K562 (cell line): Measurements from ENCODE around the gene BLOC1S4. TPM values are rescaled to one million over a fixed set of nuclear protein-coding genes. Genes with fewer than 3 reads are reported as not detected.
A peak's percentile ranks its signal among the peaks of the same experiment; 100 is the strongest.

Experiments
- AFF4 ChIP-seq: sonication (generic); formaldehyde crosslinking; IDR thresholded peaks from 2 replicates; pipeline ENCODE4 v1.8.0; 2023; ENCODE audit warnings: mild to moderate bottlenecking, missing genetic modification reagents
- CHD2 ChIP-seq: IDR thresholded peaks from 2 replicates; pipeline ENCODE4 v1.6.1; 2011; ENCODE audit warnings: low read depth, low read length
- HMGN3 ChIP-seq: IDR thresholded peaks from 2 replicates; pipeline ENCODE4 v1.6.1; 2011; ENCODE audit warnings: borderline replicate concordance, low read depth, mild to moderate bottlenecking, mixed read lengths, low read length; ENCODE audit not compliant: insufficient read length; ENCODE audit errors: extremely low read depth
- KAT7 ChIP-seq: sonication (generic); formaldehyde crosslinking; IDR thresholded peaks from 2 replicates; pipeline ENCODE4 v1.8.0; 2022; ENCODE audit warnings: missing genetic modification reagents, mild to moderate bottlenecking, borderline replicate concordance
- MCM7 ChIP-seq, 2 experiments: fragments of 450-650 bp; IDR thresholded peaks; 2 replicates each; pipeline ENCODE4 v1.6.1; 2016 to 2018
- OTX1 ChIP-seq: fragments of 450-650 bp; formaldehyde crosslinking; IDR thresholded peaks from 2 replicates; pipeline ENCODE4 v1.4.0; 2022; ENCODE audit warnings: mild to moderate bottlenecking
- SMC3 ChIP-seq: conservative IDR thresholded peaks from 2 replicates; pipeline ENCODE4 v1.6.1; 2011; ENCODE audit warnings: low read depth, low read length, improper control_type of control experiment; ENCODE audit not compliant: insufficient read depth
- SPI1 ChIP-seq: IDR thresholded peaks from 2 replicates; pipeline ENCODE4 v1.6.1; 2011; ENCODE audit warnings: low read depth, low read length, control low read depth, borderline replicate concordance
- ZNF398 ChIP-seq: fragments of 250-450 bp; sonication (Bioruptor Pico); IDR thresholded peaks from 2 replicates; pipeline ENCODE4 v1.8.0; 2021; ENCODE audit warnings: moderate library complexity, mild to moderate bottlenecking, inconsistent platforms
- ZNF436 ChIP-seq: fragments of 250-450, 450-650 bp; sonication (Bioruptor Pico); formaldehyde crosslinking; IDR thresholded peaks from 2 replicates; pipeline ENCODE4 v1.7.0; 2020; ENCODE audit warnings: mild to moderate bottlenecking
- ZNF695 ChIP-seq: fragments of 450-650 bp; formaldehyde crosslinking; IDR thresholded peaks from 2 replicates; pipeline ENCODE4 v1.4.0; 2020; ENCODE audit warnings: mild to moderate bottlenecking, moderate library complexity
- polyA plus RNA-seq, 8 experiments: library from polyadenylated mRNA; depleted of rRNA in 4 of 8; stranded (reverse) in 5 of 8; unstranded in 3 of 8; fragments of >200 nt; fragmentation: Nextera tagmentation in 2 of 8; fragmentation: Illumina TruSeq in 1 of 8; extraction: Ambion mirVana in 2 of 8; extraction: Trizol in 1 of 8; gene quantifications; 2 replicates each; pipeline versions ENCODE4 v1.2.1 to v1.2.3, GENCODE V29; 2011 to 2014; ENCODE audit warnings: inconsistent platforms in 1 of 8, missing spikeins in 1 of 8
- total RNA-seq, 7 experiments: library from RNA; depleted of rRNA in 6 of 7; stranded (reverse); fragments of >200 nt in 6 of 7; fragmentation: Illumina TruSeq in 2 of 7; extraction: Trizol in 2 of 7; gene quantifications; 2 replicates each; pipeline versions ENCODE4 v1.2.1 to v1.2.3, GENCODE V29; 2011 to 2021; ENCODE audit warnings: low replicate concordance in 1 of 7

The BLOC1S4 gene
- total and polyA plus RNA-seq, 9 of the 15 experiments (the other 6 are each of a cell fraction or from before 2014, with no cell fraction given): 3.1 to 31.6 (median 11.2) TPM

- TF ChIP-seq AFF4 (CRISPR knock-in tag) (0 out of 2 replicates have a peak, but pooled peaks have one; percentile 18), SMC3 (no peak), ZNF436 (no peak), ZNF695 (CRISPR knock-in tag) (no peak), MCM7 (IDR thresholded peaks at IDR 0.05) (no peak), KAT7 (CRISPR knock-in tag) (no peak), SPI1 (no peak), ZNF398 (CRISPR knock-in tag) (no peak), CHD2 (no peak), OTX1 (no peak), HMGN3 (no peak)
Observed at GRCh38 chr4:6733358-6734164, 17.6 kb downstream of the BLOC1S4 start (continued).
